IMR-90 (cell line): ENCODE results near the gene GNL1.

Experiments used
- BHLHE40 ChIP-seq: fragments of 150-350 bp; IDR thresholded peaks from 2 replicates; pipeline ENCODE4 v1.6.1; 2016; ENCODE audit warnings: mild to moderate bottlenecking, low read depth, low read length
- CEBPB ChIP-seq: IDR thresholded peaks from 2 replicates; pipeline ENCODE4 v1.6.1; 2012; ENCODE audit warnings: low read depth, low read length, improper control_type of control experiment
- FOS ChIP-seq: fragments of 150-350 bp; IDR thresholded peaks from 2 replicates; pipeline ENCODE4 v1.6.1; 2016; ENCODE audit warnings: low read depth, low read length
- MAFK ChIP-seq: IDR thresholded peaks from 2 replicates; pipeline ENCODE4 v1.6.1; 2012; ENCODE audit warnings: low read depth, low read length, improper control_type of control experiment
- MAZ ChIP-seq: IDR thresholded peaks from 2 replicates; pipeline ENCODE4 v1.6.1; 2012; ENCODE audit warnings: low read depth, mild to moderate bottlenecking, low read length, improper control_type of control experiment, moderate library complexity, borderline replicate concordance
- MXI1 ChIP-seq: IDR thresholded peaks from 2 replicates; pipeline ENCODE4 v1.6.1; 2012; ENCODE audit warnings: low read depth, mild to moderate bottlenecking, low read length, moderate library complexity, borderline replicate concordance
- NFE2L2 ChIP-seq: fragments of 150-350 bp; IDR thresholded peaks from 2 replicates; pipeline ENCODE4 v1.6.1; 2016; ENCODE audit warnings: low read depth, mild to moderate bottlenecking, low read length
- POLR2A ChIP-seq: IDR thresholded peaks from 2 replicates; pipeline ENCODE4 v1.6.1; 2012; ENCODE audit warnings: mild to moderate bottlenecking, low read depth, low read length
- RAD21 ChIP-seq: IDR thresholded peaks from 2 replicates; pipeline ENCODE4 v1.6.1; 2012; ENCODE audit warnings: low read length, improper control_type of control experiment
- RCOR1 ChIP-seq: IDR thresholded peaks from 2 replicates; pipeline ENCODE4 v1.6.1; 2012; ENCODE audit warnings: mild to moderate bottlenecking, low read length, improper control_type of control experiment; ENCODE audit not compliant: insufficient replicate concordance
- RFX5 ChIP-seq: IDR thresholded peaks from 2 replicates; pipeline ENCODE4 v1.8.0; 2012; ENCODE audit warnings: low read depth, mild to moderate bottlenecking, low read length, moderate library complexity
- SMC3 ChIP-seq: fragments of 150-350 bp; IDR thresholded peaks from 2 replicates; pipeline ENCODE4 v1.6.1; 2016; ENCODE audit warnings: low read depth, mild to moderate bottlenecking, antibody characterized with exemption, low read length, moderate library complexity
- TF ChIP-seq, protein P1 (sequence below): conservative IDR thresholded peaks from 2 replicates; pipeline ENCODE4 v1.5.1; 2012; ENCODE audit warnings: mild to moderate bottlenecking, low read depth, low read length, improper control_type of control experiment
- TF ChIP-seq, protein P2 (sequence below): fragments of 150-350 bp; IDR thresholded peaks from 2 replicates; pipeline ENCODE4 v1.6.1; 2016; ENCODE audit warnings: low read depth, mild to moderate bottlenecking, low read length, moderate library complexity, borderline replicate concordance

DNA sequence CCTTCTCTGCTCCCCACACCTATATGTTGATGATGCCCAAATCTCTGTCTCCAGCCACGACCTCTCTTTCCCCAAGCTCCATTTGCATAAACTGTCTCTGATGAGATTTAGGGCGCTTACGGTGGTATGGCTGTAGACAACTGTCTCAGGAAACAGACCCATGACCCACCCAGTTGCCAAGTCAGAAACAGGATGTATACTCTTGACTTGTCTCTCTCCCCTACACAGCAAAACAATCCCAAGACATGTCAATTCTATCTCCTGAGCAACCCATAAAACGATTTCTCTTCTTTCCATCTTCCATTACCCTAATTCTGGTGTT lies 13.9 kb downstream of the GNL1 start:
- no peak for TF ChIP-seq SMC3
- TF ChIP-seq, protein P1, sequence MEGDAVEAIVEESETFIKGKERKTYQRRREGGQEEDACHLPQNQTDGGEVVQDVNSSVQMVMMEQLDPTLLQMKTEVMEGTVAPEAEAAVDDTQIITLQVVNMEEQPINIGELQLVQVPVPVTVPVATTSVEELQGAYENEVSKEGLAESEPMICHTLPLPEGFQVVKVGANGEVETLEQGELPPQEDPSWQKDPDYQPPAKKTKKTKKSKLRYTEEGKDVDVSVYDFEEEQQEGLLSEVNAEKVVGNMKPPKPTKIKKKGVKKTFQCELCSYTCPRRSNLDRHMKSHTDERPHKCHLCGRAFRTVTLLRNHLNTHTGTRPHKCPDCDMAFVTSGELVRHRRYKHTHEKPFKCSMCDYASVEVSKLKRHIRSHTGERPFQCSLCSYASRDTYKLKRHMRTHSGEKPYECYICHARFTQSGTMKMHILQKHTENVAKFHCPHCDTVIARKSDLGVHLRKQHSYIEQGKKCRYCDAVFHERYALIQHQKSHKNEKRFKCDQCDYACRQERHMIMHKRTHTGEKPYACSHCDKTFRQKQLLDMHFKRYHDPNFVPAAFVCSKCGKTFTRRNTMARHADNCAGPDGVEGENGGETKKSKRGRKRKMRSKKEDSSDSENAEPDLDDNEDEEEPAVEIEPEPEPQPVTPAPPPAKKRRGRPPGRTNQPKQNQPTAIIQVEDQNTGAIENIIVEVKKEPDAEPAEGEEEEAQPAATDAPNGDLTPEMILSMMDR, result no peak
- no peak for TF ChIP-seq POLR2A
- no peak for TF ChIP-seq RFX5
- no peak for TF ChIP-seq NFE2L2
- no peak for TF ChIP-seq FOS
- no peak for TF ChIP-seq CEBPB
- no peak for TF ChIP-seq BHLHE40
- TF ChIP-seq RAD21, result no peak
- TF ChIP-seq, protein P2, sequence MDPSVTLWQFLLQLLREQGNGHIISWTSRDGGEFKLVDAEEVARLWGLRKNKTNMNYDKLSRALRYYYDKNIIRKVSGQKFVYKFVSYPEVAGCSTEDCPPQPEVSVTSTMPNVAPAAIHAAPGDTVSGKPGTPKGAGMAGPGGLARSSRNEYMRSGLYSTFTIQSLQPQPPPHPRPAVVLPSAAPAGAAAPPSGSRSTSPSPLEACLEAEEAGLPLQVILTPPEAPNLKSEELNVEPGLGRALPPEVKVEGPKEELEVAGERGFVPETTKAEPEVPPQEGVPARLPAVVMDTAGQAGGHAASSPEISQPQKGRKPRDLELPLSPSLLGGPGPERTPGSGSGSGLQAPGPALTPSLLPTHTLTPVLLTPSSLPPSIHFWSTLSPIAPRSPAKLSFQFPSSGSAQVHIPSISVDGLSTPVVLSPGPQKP, result no peak
- TF ChIP-seq MAZ, result no peak
- TF ChIP-seq RCOR1, result no peak
- no peak for TF ChIP-seq MXI1
- TF ChIP-seq MAFK, result no peak
